GM18511 (cell line): ENCODE data around the gene PLAGL1.
"Not testable (repeated sequence)": the region's sequence is repeated elsewhere in the genome, so short reads cannot be mapped to it uniquely, and the experiment has no call there.

Experiments
- ATAC-seq: cut with Tn5 transposase; IDR thresholded peaks from one replicate; pipeline ENCODE4 v1.9.1; 2021; ENCODE audit warnings: mild to moderate bottlenecking, moderate library complexity; ENCODE audit not compliant: unreplicated experiment

PLAGL1 gene, protein sequence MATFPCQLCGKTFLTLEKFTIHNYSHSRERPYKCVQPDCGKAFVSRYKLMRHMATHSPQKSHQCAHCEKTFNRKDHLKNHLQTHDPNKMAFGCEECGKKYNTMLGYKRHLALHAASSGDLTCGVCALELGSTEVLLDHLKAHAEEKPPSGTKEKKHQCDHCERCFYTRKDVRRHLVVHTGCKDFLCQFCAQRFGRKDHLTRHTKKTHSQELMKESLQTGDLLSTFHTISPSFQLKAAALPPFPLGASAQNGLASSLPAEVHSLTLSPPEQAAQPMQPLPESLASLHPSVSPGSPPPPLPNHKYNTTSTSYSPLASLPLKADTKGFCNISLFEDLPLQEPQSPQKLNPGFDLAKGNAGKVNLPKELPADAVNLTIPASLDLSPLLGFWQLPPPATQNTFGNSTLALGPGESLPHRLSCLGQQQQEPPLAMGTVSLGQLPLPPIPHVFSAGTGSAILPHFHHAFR

DNA sequence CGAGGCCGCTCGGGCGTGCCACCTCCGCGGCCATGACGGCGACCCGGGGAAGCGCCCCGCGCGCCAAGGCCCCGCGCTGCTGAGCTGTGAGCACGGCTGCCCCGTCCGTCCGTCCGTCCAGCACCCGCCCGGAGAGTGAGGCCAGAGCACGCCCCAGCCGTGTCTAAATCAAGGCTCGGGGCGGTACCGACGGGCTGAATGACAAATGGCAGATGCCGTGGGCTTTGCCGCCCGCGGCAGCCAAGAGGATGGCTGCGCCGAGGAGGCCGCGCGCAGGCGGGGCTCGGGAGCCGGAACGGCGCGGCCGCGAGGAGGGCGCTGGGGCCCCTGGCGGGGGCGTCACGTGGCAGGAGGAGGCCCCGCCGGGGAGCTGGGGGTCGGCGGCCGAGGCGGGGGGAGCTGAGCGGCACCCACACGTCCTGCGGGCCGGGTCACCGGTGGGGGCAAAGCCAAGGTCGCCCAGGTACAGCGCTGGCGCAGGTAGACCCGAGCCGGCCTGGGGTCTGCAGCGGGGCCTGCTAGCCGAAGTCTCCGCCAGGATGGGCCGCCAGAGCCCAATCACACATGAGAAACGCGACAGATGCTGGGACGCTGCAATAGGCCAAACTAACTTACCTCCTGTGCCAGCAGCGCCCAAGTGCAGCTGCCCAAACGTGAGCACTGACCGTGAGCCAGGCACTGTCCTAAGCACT, at the start of gene PLAGL1:
Gene PLAGL1, minus strand, starts transcription at position 140 of the 692 bp plus-strand sequence. CDS start 60,123 bp downstream, outside the sequence.
- ATAC-seq, result peak; percentile 79

- peak; percentile 88 for ATAC-seq
Observed at GRCh38 chr6:144055121-144055931, 47.3 kb upstream of the PLAGL1 start.

DNA sequence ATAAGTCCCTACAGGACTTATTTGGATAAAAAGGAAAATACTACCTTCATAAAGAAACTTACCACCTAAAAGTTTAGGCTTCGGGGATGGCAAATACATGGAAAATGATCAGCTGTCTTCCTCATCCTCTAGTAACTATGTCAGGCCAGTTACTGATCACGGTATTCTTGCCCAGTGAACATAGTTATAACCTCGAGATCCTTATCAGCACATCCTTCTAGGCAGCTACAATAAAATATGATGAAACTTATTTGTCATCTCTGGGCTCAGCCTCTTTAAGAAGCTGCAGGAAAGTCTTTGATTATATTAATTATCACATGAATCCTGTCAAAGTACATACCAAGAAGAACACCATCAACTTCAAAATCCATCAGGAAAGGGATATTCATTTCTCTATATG, 45.5 kb upstream of the PLAGL1 start:
- ATAC-seq, result no peak

- no peak for ATAC-seq
Observed at GRCh38 chr6:144052488-144052887, 44.4 kb upstream of the PLAGL1 start.

DNA sequence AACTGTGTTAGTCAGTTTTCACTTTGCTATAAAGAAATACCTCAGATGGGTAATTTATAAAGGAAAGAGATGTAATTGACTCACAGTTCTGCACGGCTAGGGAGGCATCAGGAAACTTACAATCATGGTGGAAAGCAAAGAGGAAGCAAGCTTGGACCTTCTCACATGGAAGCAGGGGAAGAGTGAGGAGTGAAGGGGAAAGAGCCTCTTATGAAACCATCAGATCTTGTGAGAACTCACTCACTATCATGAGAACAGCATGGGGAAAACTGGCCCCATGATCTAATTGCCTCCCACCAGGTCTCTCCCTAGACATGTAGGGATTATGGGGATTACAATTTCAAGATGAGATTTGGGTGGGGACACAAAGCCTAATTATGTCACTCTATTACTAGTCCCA, 41.3 kb upstream of the PLAGL1 start:
- no peak for ATAC-seq

- no peak for ATAC-seq
Observed at GRCh38 chr6:144047688-144048087, 39.6 kb upstream of the PLAGL1 start.

DNA sequence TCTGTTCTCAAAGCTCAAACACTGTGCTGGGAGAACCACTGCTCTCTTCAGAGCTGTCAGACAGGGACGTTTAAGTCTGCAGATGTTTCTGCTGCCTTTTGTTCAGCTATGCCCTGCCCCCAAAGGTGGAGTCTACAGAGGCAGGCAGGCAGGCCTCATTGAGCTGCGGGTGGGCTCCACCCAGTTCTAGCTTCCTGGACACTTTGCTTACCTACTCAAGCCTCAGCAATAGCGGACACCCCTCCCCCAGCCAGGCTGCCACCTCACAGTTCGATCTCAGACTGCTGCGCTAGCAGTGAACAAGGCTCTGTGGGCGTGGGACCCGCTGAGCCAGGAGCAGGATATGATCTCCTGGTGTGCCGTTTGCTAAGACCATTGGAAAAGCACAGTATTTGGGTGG, 38.6 kb upstream of the PLAGL1 start:
- not testable (repeated sequence) for ATAC-seq

DNA sequence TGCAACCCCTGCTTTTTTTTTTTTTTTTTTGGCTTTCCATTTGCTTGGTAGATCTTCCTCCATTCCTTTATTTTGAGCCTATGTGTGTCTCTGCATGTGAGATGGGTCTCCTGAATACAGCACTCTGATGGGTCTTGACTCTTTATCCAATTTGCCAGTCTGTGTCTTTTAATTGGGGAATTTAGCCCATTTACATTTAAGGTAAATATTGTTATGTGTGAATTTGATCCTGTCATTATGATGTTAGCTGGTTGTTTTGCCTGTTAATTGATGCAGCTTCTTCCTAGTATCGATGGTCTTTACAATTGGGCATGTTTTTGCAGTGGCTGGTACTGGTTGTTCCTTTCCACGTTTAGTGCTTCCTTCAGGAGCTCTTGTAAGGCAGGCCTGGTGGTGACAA, 36.9 kb upstream of the PLAGL1 start:
- not testable (repeated sequence) for ATAC-seq

DNA sequence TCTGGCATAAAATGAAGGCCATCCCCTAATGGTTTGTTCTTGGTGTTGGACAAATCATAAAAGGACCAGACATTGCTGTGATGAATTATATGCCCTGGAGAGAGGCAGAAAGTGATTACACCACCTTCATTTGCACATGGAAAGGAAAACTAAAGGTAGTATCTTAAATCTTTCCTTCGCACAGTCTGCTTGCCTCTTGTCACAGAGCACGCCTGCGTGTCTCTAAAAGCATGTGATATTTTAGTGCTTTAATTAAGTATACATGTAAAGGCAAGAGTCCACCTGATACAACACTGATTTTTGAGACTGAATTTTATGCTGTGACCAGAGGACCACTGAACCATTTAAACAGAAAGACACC, 28.8 kb upstream of the PLAGL1 start:
- ATAC-seq, result no peak

GRCh38 chr6:144036064-144036834, 28.2 kb upstream of the PLAGL1 start:
- ATAC-seq, result peak; percentile 88

DNA sequence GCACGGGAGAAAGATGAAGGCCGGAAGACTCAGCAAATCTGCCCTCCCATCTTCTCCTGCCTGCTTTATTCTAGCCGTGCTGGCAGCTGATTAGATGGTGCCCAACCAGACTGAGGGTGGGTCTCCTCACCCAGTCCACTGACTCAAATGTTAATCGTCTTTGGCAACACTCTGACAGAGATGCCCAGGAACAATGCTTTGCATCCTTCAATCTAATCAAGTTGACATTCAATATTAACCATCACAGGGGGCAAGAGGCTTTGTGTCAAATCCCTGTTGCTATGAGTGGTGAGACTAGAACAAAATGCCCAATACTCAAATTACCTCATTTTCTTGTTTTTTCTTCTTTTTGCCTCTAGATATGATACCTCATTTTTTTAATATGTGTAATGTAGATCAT, 27.4 kb upstream of the PLAGL1 start:
- no peak for ATAC-seq

- ATAC-seq, result no peak
Observed at GRCh38 chr6:144033816-144034735, 26.0 kb upstream of the PLAGL1 start.

- no peak for ATAC-seq
Observed at GRCh38 chr6:144029452-144029851, 21.4 kb upstream of the PLAGL1 start.

- no peak for ATAC-seq
Observed at GRCh38 chr6:144027932-144028587, 20.0 kb upstream of the PLAGL1 start.

DNA sequence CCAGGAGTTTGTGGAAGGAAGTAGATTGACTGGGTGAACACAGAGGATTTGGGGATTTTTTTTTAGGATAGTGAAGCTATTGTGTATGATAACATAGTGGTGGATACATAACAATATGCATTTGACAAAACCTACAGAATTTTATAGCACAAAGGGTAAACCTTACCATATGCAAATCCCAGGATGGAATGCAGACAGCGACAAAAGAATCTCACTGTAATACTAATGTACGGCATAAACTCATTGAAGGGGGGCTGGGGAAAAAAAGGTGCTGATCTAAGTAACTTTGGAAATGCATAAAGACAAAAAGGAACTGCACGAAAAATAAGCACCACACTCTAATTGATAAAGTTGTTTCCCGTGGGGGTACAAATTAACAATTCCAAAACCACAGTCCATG, 15.2 kb upstream of the PLAGL1 start:
- no peak for ATAC-seq

- no peak for ATAC-seq
Observed at GRCh38 chr6:144019929-144020328, 11.9 kb upstream of the PLAGL1 start.

DNA sequence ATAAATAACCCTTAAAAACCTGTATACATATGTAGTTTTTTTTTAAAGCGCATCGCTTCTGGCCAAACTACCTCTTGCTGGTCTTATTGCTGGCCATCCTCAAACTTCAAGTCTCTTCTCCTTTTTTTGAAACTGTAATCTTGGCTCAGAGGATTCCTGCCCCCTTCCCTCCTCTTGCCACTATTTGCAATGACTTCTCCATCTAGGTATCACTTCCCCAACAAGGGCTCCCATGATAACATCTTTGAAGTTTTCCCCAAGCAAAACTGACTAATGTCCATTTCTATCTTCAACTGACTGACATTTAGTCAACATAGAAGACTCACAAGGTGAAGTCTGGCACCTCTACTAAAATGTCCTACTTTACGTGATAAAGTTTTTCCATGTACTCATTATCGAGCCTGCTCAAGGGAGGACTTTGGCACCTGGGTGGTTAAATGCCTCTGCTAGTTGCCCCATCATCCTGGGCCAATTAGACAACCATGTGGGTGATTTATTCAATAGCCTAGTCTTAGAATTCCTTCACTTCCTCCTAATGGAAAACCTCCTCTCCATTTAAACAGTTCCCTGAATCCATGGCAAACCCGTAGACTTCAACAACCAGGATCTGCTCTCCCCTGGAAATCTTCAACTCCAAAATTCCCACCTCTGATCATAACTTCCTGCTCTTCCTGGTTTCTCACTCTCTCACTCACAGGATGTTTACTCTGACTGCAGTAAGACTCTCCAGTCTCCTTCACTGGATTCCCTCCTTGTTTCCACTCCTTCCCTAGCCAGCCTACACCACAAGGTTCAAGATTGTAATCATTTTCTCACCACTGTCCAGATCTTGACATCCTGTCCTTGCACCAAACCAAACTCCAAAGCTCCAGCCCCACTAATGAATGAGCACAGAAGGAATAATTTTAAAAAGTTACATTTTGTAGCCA, 9.4 kb upstream of the PLAGL1 start:
- ATAC-seq, result no peak

GRCh38 chr6:144013486-144013909, 5.4 kb upstream of the PLAGL1 start:
- no peak for ATAC-seq
